HUES64 (cell line): ENCODE measurements around the gene CFAP77.

Source experiments
- H3K27ac ChIP-seq: 2 replicates; pipeline ENCODE4 v1.7.0; 2013; ENCODE audit warnings: low read depth, low read length, inconsistent platforms
- H3K27me3 ChIP-seq: 2 replicates; pipeline ENCODE4 v1.6.1; 2013; ENCODE audit warnings: mild to moderate bottlenecking, low read length; ENCODE audit not compliant: insufficient read depth
- H3K36me3 ChIP-seq: 2 replicates; pipeline ENCODE4 v1.6.1; 2013; ENCODE audit warnings: mild to moderate bottlenecking, low read length; ENCODE audit not compliant: insufficient read depth
- H3K4me1 ChIP-seq: 2 replicates; pipeline ENCODE4 v1.6.1; 2013; ENCODE audit warnings: mild to moderate bottlenecking, low read length, moderate library complexity; ENCODE audit not compliant: insufficient read depth
- H3K4me3 ChIP-seq: 2 replicates; pipeline ENCODE4 v1.5.1; 2013; ENCODE audit warnings: mild to moderate bottlenecking, low read length, moderate library complexity
- H3K9ac ChIP-seq: 2 replicates; pipeline ENCODE4 v1.6.1; 2013; ENCODE audit warnings: mild to moderate bottlenecking, low read depth, low read length
- H3K9me3 ChIP-seq: 2 replicates; pipeline ENCODE4 v1.6.1; 2013; ENCODE audit warnings: low read depth, low read length; ENCODE audit not compliant: insufficient read depth
- WGBS: fragments of 150-250, 120-280 bp; methylation state at CpG from one replicate; pipeline ENCODE4 v1.1.7; 2013; ENCODE audit warnings: missing lambda C conversion rate; 5-methylcytosine and 5-hydroxymethylcytosine counted together

Gene CFAP77

GRCh38 chr9:132582276-132582785 lies 172.3 kb downstream of the CFAP77 start, which contains the start of gene BARHL1:
Gene BARHL1 (plus strand): TSS chr9:132582606. CDS start chr9:132582798, 192 bp downstream.
- Histone ChIP-seq H3K27ac (no peak within 1 kb of the TSS), H3K36me3 (no peaks in the 10 kb centered on the region), H3K27me3 (peaks cover 100% of the 10 kb centered on the region), H3K4me1 (peaks cover 45% of the 10 kb centered on the region), H3K9me3 (no peaks in the 10 kb centered on the region), H3K4me3 (peak within 1 kb of the TSS; percentile 36), H3K9ac (no peak within 1 kb of the TSS)
- WGBS, result 7% methylated on average over 33 of the region's 36 CpGs

- H3K27ac ChIP-seq, result no peak overlapping the region
- H3K9ac ChIP-seq, result no peak overlapping the region
- no peak overlapping the region for H3K4me3 ChIP-seq
- peaks cover 45% of the 10 kb centered on the region for H3K4me1 ChIP-seq
- no peaks in the 10 kb centered on the region for H3K9me3 ChIP-seq
- H3K27me3 ChIP-seq, result peaks cover 100% of the 10 kb centered on the region
- WGBS, result 20% methylated on average over 37 of the region's 37 CpGs
- no peaks in the 10 kb centered on the region for H3K36me3 ChIP-seq
Observed at GRCh38 chr9:132582786-132583583, 173.0 kb downstream of the CFAP77 start.

GRCh38 chr9:132583584-132584304 lies 173.7 kb downstream of the CFAP77 start:
- Histone ChIP-seq H3K27me3 (peaks cover 100% of the 10 kb centered on the region), H3K4me3 (no peak overlapping the region), H3K4me1 (peaks cover 45% of the 10 kb centered on the region), H3K9ac (no peak overlapping the region), H3K27ac (no peak overlapping the region), H3K9me3 (no peaks in the 10 kb centered on the region), H3K36me3 (no peaks in the 10 kb centered on the region)
- WGBS, result 6% methylated on average over 8 of the region's 8 CpGs

DNA sequence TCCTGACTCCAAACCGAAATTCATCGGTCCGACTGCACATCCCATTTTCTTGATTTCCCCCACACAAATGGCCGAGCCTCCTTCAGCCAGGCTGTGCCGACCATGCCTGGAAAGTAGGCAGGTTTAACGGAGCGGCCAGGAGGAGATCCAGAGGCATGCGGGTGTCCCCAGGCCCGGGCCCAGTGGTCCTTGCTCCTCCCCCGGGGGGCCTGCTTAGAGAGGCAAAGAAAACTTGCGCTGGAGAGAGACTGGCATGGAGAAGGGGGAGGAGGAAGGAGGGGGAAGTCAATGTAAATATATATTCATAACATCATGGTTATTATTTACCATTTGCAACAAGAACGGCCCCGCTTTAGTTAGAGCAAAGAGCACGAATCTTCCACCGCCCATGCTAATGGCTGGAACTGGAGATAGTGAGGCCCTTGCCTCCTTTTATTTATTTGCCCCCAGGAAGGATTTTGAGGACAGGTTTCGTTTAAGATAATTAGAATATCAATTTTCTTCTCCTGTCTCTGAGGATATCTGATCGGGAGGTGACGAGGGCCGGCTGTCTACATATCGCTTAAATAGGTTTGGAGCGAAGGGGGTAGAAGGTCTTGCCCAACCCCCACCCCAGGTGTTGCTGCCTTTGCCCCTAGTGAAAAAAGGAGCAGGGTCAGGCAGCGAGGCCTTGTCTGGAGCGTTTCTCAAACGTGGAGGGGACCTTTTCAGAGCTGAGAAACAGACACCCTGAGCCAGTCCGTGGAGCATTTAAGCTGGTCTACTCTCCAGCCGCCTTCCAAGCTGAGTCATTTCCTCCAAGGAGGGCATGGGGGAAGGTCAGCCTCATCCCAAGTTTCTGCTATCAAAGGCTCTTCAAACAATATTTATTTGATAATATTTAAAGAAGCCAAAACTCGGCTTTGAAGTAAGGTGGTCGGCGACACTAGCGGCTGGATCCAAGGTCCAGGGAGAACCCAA lies 174.9 kb downstream of the CFAP77 start:
- Histone ChIP-seq H3K27ac (no peak overlapping the region), H3K27me3 (peaks cover 100% of the 10 kb centered on the region), H3K36me3 (no peaks in the 10 kb centered on the region), H3K9me3 (no peaks in the 10 kb centered on the region), H3K4me3 (no peak overlapping the region; the same call in none of the 2 replicates), H3K4me1 (peaks cover 39% of the 10 kb centered on the region), H3K9ac (no peak overlapping the region)
- WGBS, result 4% methylated on average over 28 of the region's 30 CpGs

GRCh38 chr9:132585954-132586829 lies 176.2 kb downstream of the CFAP77 start:
- H3K27me3 ChIP-seq, result peaks cover 100% of the 10 kb centered on the region
- no peaks in the 10 kb centered on the region for H3K9me3 ChIP-seq
- H3K36me3 ChIP-seq, result no peaks in the 10 kb centered on the region
- H3K4me3 ChIP-seq, result peak overlapping the region; percentile 30; the same call in 1 of the 2 replicates
- no peak overlapping the region for H3K27ac ChIP-seq
- WGBS, result 2% methylated on average over 39 of the region's 42 CpGs
- H3K9ac ChIP-seq, result no peak overlapping the region
- H3K4me1 ChIP-seq, result peaks cover 38% of the 10 kb centered on the region

DNA sequence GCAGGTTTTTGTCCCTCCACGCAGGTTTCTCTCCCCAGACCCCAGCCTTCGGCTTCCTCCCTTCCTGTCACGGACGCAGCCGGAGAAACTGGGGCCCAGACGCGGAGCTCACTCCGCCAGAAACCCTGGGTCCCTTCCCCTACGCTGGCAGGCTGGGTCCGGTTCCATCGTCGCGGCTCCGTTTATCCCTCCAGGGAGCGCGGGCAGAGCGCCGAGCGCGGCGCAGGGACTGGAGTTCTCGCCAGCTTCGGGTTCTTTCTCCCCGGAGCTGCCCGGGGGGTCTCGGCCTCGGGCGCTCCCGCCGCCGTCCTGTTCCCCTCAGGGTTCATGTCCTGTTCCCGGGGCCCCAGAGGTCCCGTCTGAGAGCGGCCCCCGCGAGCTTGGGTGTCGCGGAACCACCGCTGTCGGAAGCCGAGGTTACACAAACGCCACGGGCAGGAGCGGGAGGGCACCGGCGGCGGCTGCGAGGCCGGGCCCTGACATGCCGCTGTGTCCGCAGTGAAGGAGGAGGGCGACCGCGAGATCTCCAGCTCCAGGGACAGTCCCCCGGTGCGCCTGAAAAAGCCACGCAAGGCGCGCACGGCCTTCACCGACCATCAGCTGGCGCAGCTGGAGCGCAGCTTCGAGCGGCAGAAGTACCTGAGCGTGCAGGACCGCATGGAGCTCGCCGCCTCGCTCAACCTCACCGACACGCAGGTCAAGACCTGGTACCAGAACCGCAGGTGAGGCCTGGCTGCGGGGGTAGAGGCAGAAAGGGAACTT lies 177.0 kb downstream of the CFAP77 start:
- Histone ChIP-seq H3K9me3 (no peaks in the 10 kb centered on the region), H3K36me3 (no peaks in the 10 kb centered on the region), H3K27me3 (peaks cover 100% of the 10 kb centered on the region), H3K9ac (no peak overlapping the region), H3K27ac (no peak overlapping the region), H3K4me3 (peak overlapping the region; percentile 30; the same call in 1 of the 2 replicates), H3K4me1 (peaks cover 46% of the 10 kb centered on the region)
- 1% methylated on average over 74 of the region's 74 CpGs for WGBS

DNA sequence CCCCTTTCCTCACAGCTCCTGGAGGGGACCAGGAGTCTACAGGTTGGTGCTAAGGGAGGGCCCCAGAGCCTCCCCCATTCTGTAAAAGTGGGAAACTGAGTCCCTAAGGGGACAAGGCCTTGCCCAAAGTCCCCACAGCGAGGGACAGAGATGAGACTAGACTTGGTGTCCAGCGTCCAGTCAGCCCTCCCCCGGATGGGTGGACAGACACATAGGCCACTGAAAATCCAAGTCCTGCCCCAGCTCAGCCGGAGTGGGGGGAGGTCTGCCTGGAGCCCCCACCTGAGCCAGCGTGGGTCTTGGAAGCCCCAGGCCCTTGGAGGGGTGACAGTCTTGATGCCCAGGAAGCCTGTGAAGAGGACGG lies 177.6 kb downstream of the CFAP77 start:
- WGBS, result 36% methylated on average over 6 of the region's 6 CpGs
- Histone ChIP-seq H3K36me3 (no peaks in the 10 kb centered on the region), H3K9me3 (no peaks in the 10 kb centered on the region), H3K4me1 (peaks cover 52% of the 10 kb centered on the region), H3K4me3 (no peak overlapping the region), H3K27me3 (peaks cover 100% of the 10 kb centered on the region), H3K9ac (no peak overlapping the region), H3K27ac (no peak overlapping the region)

GRCh38 chr9:132588098-132588497 lies 178.1 kb downstream of the CFAP77 start:
- Histone ChIP-seq H3K9me3 (no peaks in the 10 kb centered on the region), H3K27ac (no peak overlapping the region), H3K9ac (no peak overlapping the region), H3K4me3 (no peak overlapping the region), H3K36me3 (no peaks in the 10 kb centered on the region), H3K4me1 (peaks cover 55% of the 10 kb centered on the region), H3K27me3 (peaks cover 100% of the 10 kb centered on the region)
- WGBS, result 50% methylated on average over 12 of the region's 12 CpGs

DNA sequence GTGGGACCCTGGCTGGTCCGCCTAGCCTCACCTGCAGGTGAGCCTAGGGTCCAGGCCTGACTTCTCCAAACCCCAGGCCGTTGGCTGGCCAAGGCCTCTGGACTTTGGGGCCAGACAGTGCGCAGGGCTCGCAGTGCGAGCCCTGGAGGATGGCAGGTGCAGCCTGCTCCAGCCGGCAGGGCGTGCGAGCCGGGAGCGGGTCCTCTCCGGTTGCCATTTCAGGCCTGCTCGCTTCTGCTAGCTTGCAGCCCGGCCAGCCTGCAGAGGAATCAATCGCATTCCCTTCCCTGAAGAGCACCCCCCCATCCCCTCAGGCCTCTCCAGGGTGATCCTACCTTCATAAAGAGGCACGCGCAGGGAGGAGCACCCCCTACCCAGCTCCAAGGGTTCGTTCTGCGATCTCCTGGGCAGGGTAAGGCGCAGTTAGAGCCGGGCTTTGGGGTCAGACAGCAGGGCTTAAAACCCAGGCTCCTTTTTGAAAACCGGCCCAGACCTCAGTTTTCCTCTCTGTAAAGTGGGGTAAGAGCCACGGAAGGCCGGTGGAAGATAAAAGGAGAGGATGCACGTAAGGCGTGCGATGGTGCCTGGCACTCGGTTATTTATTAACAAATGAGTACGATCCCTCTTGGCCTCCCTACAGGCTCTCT lies 178.6 kb downstream of the CFAP77 start:
- Histone ChIP-seq H3K4me1 (peaks cover 55% of the 10 kb centered on the region), H3K36me3 (no peaks in the 10 kb centered on the region), H3K9me3 (no peaks in the 10 kb centered on the region), H3K9ac (no peak overlapping the region), H3K4me3 (peak overlapping the region; percentile 21; the same call in 1 of the 2 replicates), H3K27ac (no peak overlapping the region), H3K27me3 (peaks cover 100% of the 10 kb centered on the region)
- WGBS, result 5% methylated on average over 28 of the region's 28 CpGs
